Measurements from ENCODE around the gene KIF6. TPM values are rescaled to one million over a fixed set of nuclear protein-coding genes. Genes with fewer than 3 reads are reported as not detected.

The KIF6 gene
- total and polyA plus RNA-seq, 2 of the 8 experiments (the other 6 are each of a cell fraction or from before 2014, with no cell fraction given), result 0.53 to 0.65 TPM

DNA sequence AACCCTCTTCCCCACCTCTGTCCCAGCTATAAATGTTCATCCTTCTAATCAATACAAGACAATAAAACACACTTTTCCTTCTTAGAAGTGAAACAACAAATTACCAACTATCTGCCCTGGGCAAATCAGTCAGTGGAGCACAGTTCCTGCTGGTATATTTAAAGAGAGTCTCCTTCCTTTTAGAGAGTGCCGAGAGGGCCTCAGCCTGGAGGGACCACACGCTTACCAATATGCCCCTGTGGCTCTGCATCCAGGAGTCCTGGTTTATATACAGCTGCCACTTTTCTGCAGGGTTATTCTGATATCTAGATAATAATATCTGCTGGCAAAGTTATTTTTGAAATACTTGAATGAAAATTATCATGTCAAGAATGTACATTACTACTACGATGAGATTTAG lies 315.3 kb downstream of the KIF6 start:
- no peak overlapping the region for H3K56ac ChIP-seq (replicated peaks; ENCODE audit: insufficient read length, low read depth, low read length)
- no peaks in the 10 kb centered on the region for H3K79me1 ChIP-seq (ENCODE audit: low read depth, low read length)
- no peak overlapping the region for H3K4me3 ChIP-seq (ENCODE audit: extremely low read depth in 1 of 4, insufficient read depth in 2 of 4, low read depth in 3 of 4, low read length in 4 of 4)
- no peak overlapping the region for H2BK5ac ChIP-seq (ENCODE audit: low read depth, low read length)
- 95% methylated on average over 3 of the region's 3 CpGs; no CpG with 5 or more reads in 1 of the 2 experiments for WGBS, 2 experiments (ENCODE audit: extremely low coverage in 1 of 2, insufficient coverage in 1 of 2, insufficient read length in 1 of 2, insufficient replicate concordance in 2 of 2, low coverage in 1 of 2, low lambda C conversion rate in 2 of 2, missing lambda C conversion rate in 1 of 2)
- no peak overlapping the region for H2BK20ac ChIP-seq (ENCODE audit: low read length)
- ChIA-PET CTCF (ENCODE audit: partially characterized antibody) (interaction anchor here (1.1 to 1.5 kb wide), 2 partner anchors 12 to 40 kb away, joined by 3 to 4 read pairs; no protein-coding TSS in a partner anchor), POLR2A (ENCODE audit: partially characterized antibody) (interaction anchor here (0.7 kb wide), 1 partner anchor 31 kb away, joined by 3 read pairs; no protein-coding TSS in a partner anchor)
- H4K8ac ChIP-seq (ENCODE audit: extremely low read depth, insufficient read depth, low read length), result no peak overlapping the region
- FAIRE-seq, result no peak
- H2BK15ac ChIP-seq (ENCODE audit: low read length), result no peak overlapping the region
- H4K5ac ChIP-seq (ENCODE audit: insufficient read length, low read depth, low read length), result no peak overlapping the region
- H4K91ac ChIP-seq (replicated peaks; ENCODE audit: insufficient read length, low read length), result no peak overlapping the region
- no peaks in the 10 kb centered on the region for H3K23me2 ChIP-seq (ENCODE audit: low read depth, low read length)
- no peaks in the 10 kb centered on the region for H3K36me3 ChIP-seq (ENCODE audit: control insufficient read depth in 2 of 4, insufficient read depth in 4 of 4, low read length in 3 of 4)
- no peak overlapping the region for H3K14ac ChIP-seq (ENCODE audit: insufficient read length)
- no peaks in the 10 kb centered on the region for H3K79me2 ChIP-seq (ENCODE audit: control insufficient read depth in 1 of 2, insufficient read depth in 2 of 2, low read length in 2 of 2)
- H3K4me1 ChIP-seq (replicated peaks in 1 of 4; ENCODE audit: control insufficient read depth in 3 of 4, insufficient read depth in 4 of 4, low read length in 3 of 4), result peaks cover 0 to 2% (median 0%) of the 10 kb centered on the region in 4 experiments; a peak in 2 of 7 replicates
- no peak overlapping the region for H2BK120ac ChIP-seq (replicated peaks; ENCODE audit: low read depth, low read length)
- no peak overlapping the region for H3K4me2 ChIP-seq (ENCODE audit: insufficient read depth in 1 of 2, low read depth in 2 of 2, low read length in 2 of 2)
- H3K9me3 ChIP-seq (ENCODE audit: insufficient read depth in 2 of 2, low read depth in 1 of 2, low read length in 1 of 2), result no peaks in the 10 kb centered on the region
- H3K23ac ChIP-seq (ENCODE audit: insufficient read length), result no peak overlapping the region
- H3K9ac ChIP-seq (replicated peaks in 1 of 4; ENCODE audit: extremely low read depth in 1 of 4, low read depth in 3 of 4, low read length in 3 of 4), result no peak overlapping the region
- TF ChIP-seq TAF1 (IDR thresholded peaks at IDR 0.05; ENCODE audit: low read depth, low read length), result no peak
- no peak for TF ChIP-seq JUN (IDR thresholded peaks at IDR 0.05; ENCODE audit: low read depth, low read length)
- no peak for TF ChIP-seq NRF1 (IDR thresholded peaks at IDR 0.05; ENCODE audit: low read depth, low read length)
- no peak for TF ChIP-seq PHF8 (conservative IDR thresholded peaks at IDR 0.05; ENCODE audit: low read depth, low read length)
- no peak for TF ChIP-seq E2F6 (IDR thresholded peaks at IDR 0.05)
- TF ChIP-seq JUND (IDR thresholded peaks at IDR 0.05; ENCODE audit: low read length), result no peak
- TF ChIP-seq CTBP2 (IDR thresholded peaks at IDR 0.05; ENCODE audit: borderline replicate concordance, insufficient read depth, insufficient read length, low read length), result no peak
- no peak for TF ChIP-seq CHD1 (IDR thresholded peaks at IDR 0.05; ENCODE audit: low read depth, low read length)
- TF ChIP-seq, protein P1, sequence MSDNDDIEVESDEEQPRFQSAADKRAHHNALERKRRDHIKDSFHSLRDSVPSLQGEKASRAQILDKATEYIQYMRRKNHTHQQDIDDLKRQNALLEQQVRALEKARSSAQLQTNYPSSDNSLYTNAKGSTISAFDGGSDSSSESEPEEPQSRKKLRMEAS (IDR thresholded peaks at IDR 0.05), result no peak
- no peaks in the 10 kb centered on the region for H4K20me1 ChIP-seq (replicated peaks in 1 of 2; ENCODE audit: control insufficient read depth in 1 of 2, insufficient read depth in 2 of 2, low read length in 2 of 2)
- H2AFZ ChIP-seq (ENCODE audit: low read length), result no peak overlapping the region
- no peak for DNase-seq (ENCODE audit: low read depth in 1 of 2, low spot score in 2 of 2)
- no peak overlapping the region for H3K18ac ChIP-seq (ENCODE audit: extremely low read depth, low read length)
- no peak overlapping the region for H2BK12ac ChIP-seq (ENCODE audit: low read depth, low read length)
- no peak overlapping the region for H3K27ac ChIP-seq (ENCODE audit: low read depth, low read length)
- H3K4ac ChIP-seq (replicated peaks; ENCODE audit: insufficient read length, low read depth, low read length), result no peak overlapping the region
- no peaks in the 10 kb centered on the region; a peak in 1 of 7 replicates for H3K27me3 ChIP-seq (replicated peaks in 1 of 4; ENCODE audit: control insufficient read depth in 3 of 4, extremely low read depth in 1 of 4, insufficient read depth in 3 of 4, low read length in 3 of 4)
- H2AK5ac ChIP-seq (ENCODE audit: low read depth, low read length), result no peak overlapping the region

Measured in H1 (cell line).